SK-N-MC (cell line): ENCODE results near the gene GABARAP.
"Not testable (repeated sequence)": the region's sequence is repeated elsewhere in the genome, so short reads cannot be mapped to it uniquely, and the experiment has no call there.

Source experiments
- DNase-seq: peaks from one replicate; pipeline ENCODE4 v3.0.0-alpha.2; 2011; ENCODE audit warnings: low read depth, low spot score
- H3K27ac ChIP-seq: fragments of 200-600 bp; sonication (generic); 2 replicates; pipeline ENCODE4 v1.5.1; 2016; ENCODE audit warnings: mixed run types
- H3K36me3 ChIP-seq: fragments of 200-600 bp; sonication (generic); 2 replicates; pipeline ENCODE4 v1.6.1; 2017; ENCODE audit warnings: antibody characterized with exemption, low read length, mixed read lengths; ENCODE audit not compliant: insufficient read depth
- H3K4me3 ChIP-seq: fragments of 200-600 bp; sonication (generic); 2 replicates; pipeline ENCODE4 v1.5.1; 2016
- H3K9ac ChIP-seq: fragments of 200-600 bp; sonication (generic); 2 replicates; pipeline ENCODE4 v1.8.0; 2017; ENCODE audit warnings: mixed run types, mixed read lengths; ENCODE audit not compliant: insufficient read length
- H3K9me3 ChIP-seq: fragments of 200-600 bp; sonication (generic); 2 replicates; pipeline ENCODE4 v1.6.1; 2017; ENCODE audit warnings: low read depth, mild to moderate bottlenecking, antibody characterized with exemption, low read length, moderate library complexity, mixed read lengths
- EZH2 ChIP-seq: fragments of 200-600 bp; sonication (generic); IDR thresholded peaks from one replicate; pipeline ENCODE4 v1.6.1; 2017; ENCODE audit warnings: antibody characterized with exemption
- FOXP2 ChIP-seq: optimal IDR thresholded peaks from 2 replicates; pipeline ENCODE3; 2011; ENCODE audit warnings: mild to moderate bottlenecking, moderate library complexity; ENCODE audit not compliant: insufficient read depth; ENCODE audit errors: extremely low read length, control extremely low read depth
- POLR2AphosphoS5 ChIP-seq: IDR thresholded peaks from 2 replicates; pipeline ENCODE4 v1.6.1; 2012; ENCODE audit warnings: mild to moderate bottlenecking, low read depth, low read length, borderline replicate concordance

The GABARAP gene

DNA sequence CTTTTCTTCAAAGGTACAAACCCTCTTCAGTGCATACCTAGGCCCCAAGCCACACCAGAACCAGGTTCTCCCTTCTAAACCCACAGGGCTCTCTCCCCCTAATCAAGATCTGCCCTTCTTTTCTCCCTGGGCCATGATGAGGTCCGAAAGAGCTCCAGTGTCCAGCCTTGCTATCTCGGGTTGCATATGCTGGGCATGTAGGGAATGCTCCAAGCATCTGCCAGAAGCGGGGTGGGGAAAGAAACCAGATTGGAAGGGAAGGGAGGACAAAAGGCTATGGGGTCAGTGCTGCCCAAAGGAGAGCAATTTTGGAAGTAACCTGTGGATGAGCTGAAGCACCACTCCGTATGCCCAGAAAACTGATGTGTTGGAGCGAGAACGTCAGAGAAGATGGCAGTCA, 7.0 kb upstream of the GABARAP start:
- Histone ChIP-seq H3K9ac (peak overlapping the region; percentile 48), H3K4me3 (no peak overlapping the region), H3K27ac (no peak overlapping the region), H3K36me3 (peaks cover 26% of the 10 kb centered on the region), H3K9me3 (no peaks in the 10 kb centered on the region)
- TF ChIP-seq FOXP2 (no peak), EZH2 (no peak), POLR2AphosphoS5 (no peak)
- DNase-seq = no peak

DNA sequence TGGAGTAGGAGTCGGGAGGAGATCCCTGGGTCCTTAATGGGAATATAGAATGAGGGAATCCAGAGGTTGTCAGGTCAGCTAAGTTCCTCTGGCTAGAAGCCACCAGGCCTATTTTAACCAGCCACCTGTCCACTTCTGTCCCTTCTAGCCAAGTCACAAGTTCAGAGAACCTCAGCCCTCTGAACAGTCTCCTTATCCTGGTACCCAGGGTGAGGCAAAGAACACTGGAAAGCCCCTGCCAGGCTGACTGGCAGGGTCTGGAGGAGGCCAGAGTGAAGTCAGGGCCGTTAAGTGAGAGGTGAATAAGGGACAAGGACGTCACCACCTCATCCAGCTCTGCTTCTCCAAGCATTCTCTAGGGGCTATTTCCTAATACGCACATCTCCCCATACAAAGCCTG, 6.5 kb upstream of the GABARAP start:
- TF ChIP-seq EZH2 (no peak), FOXP2 (no peak), POLR2AphosphoS5 (no peak)
- no peak overlapping the region for H3K4me3 ChIP-seq
- no peaks in the 10 kb centered on the region for H3K9me3 ChIP-seq
- H3K27ac ChIP-seq = no peak overlapping the region
- H3K9ac ChIP-seq = peak overlapping the region; percentile 48
- DNase-seq = no peak
- H3K36me3 ChIP-seq = peaks cover 27% of the 10 kb centered on the region

- no peak for DNase-seq
- no peaks in the 10 kb centered on the region for H3K9me3 ChIP-seq
- no peak overlapping the region for H3K27ac ChIP-seq
- H3K4me3 ChIP-seq = no peak overlapping the region
- TF ChIP-seq POLR2AphosphoS5 (no peak), EZH2 (no peak), FOXP2 (no peak)
- no peak overlapping the region for H3K9ac ChIP-seq
- H3K36me3 ChIP-seq = peaks cover 28% of the 10 kb centered on the region
These were observed 4.5 kb upstream of the GABARAP start for GRCh38 chr17:7246779-7247178.

- H3K4me3 ChIP-seq, H3K9ac ChIP-seq, H3K27ac ChIP-seq, DNase-seq, H3K9me3 ChIP-seq: not testable (repeated sequence)
- H3K36me3 ChIP-seq = peaks cover 41% of the 10 kb centered on the region
These were observed 1.6 kb upstream of the GABARAP start for GRCh38 chr17:7243838-7244237.

GRCh38 chr17:7243453-7243729, 1.1 kb upstream of the GABARAP start:
- H3K27ac ChIP-seq = peak overlapping the region; percentile 73
- H3K9me3 ChIP-seq = no peaks in the 10 kb centered on the region
- DNase-seq = no peak
- no peak for TF ChIP-seq FOXP2
- TF ChIP-seq POLR2AphosphoS5 = no peak
- TF ChIP-seq EZH2 = no peak
- peak overlapping the region; percentile 83 for H3K4me3 ChIP-seq
- peaks cover 41% of the 10 kb centered on the region for H3K36me3 ChIP-seq
- H3K9ac ChIP-seq = peak overlapping the region; percentile 96

- no peak for TF ChIP-seq EZH2
- TF ChIP-seq POLR2AphosphoS5 = peak; percentile 80
- Histone ChIP-seq H3K36me3 (peaks cover 41% of the 10 kb centered on the region), H3K27ac (peak overlapping the region; percentile 96), H3K9me3 (no peaks in the 10 kb centered on the region), H3K4me3 (peak overlapping the region; percentile 83), H3K9ac (peak overlapping the region; percentile 96)
- DNase-seq = peak; percentile 82
These were observed 636 bp upstream of the GABARAP start for GRCh38 chr17:7242717-7243452.

DNA sequence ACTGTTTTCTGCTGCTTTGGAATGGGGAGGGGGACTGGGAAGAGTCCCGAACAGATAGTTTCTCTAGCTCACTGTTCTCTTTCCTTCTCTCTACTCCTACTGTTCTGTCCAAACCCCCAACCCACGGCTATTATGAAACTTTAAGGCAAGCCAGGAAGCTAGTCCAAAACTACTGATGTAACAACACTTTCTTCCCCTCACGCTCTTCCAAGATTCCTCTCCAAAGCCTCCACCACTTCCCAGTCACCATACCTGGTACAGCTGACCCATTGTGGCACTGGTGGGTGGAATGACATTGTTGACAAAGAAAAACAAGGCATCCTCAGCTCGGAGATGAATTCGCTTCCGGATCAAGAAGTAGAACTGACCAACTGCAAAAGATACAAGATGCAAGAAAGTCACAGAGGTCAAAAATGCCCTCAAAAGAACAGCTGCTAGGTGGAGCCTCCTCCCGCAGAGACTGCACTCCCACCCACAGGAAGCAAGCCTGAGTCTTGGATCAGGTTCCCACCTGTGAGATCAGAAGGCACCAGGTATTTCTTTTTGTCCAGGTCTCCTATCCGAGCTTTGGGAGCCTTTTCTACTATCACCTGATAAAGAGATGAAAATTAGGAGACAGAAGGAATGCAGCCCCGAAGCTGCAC, 1.0 kb downstream of the GABARAP start:
- H3K9ac ChIP-seq = peak overlapping the region; percentile 96
- DNase-seq = no peak
- H3K27ac ChIP-seq = peak overlapping the region; percentile 44; the same call in 1 of the 2 replicates
- H3K4me3 ChIP-seq = peak overlapping the region; percentile 83
- no peaks in the 10 kb centered on the region for H3K9me3 ChIP-seq
- H3K36me3 ChIP-seq = peaks cover 44% of the 10 kb centered on the region
- no peak for TF ChIP-seq POLR2AphosphoS5
- TF ChIP-seq EZH2 = no peak
- TF ChIP-seq FOXP2 = no peak

DNA sequence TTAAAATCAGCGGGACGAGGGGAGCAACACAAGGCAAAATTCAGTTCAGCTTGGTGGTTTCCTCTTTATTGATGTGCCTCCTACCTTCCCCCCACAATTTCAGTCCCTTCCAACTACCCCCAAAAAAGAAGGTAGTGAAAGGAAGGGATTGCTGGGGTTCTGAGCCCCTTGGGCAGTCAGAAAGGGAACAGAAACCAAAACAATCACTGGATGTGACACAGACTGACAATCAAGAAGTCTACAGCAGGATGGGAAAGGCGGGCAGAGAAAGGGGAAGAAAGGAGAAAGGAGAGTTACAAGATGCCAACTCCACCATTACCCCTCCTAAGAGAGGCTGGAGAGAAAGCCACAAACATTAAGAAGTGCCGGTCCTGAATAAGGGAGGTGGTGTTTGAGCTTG, 1.9 kb downstream of the GABARAP start:
- peak overlapping the region; percentile 75 for H3K9ac ChIP-seq
- H3K36me3 ChIP-seq = peaks cover 46% of the 10 kb centered on the region
- TF ChIP-seq EZH2 = no peak
- TF ChIP-seq POLR2AphosphoS5 = no peak
- TF ChIP-seq FOXP2 = no peak
- no peaks in the 10 kb centered on the region for H3K9me3 ChIP-seq
- no peak for DNase-seq
- H3K27ac ChIP-seq = peak overlapping the region; percentile 71
- H3K4me3 ChIP-seq = peak overlapping the region; percentile 83
